ENCODE data around the gene PTPRM. TPM values are rescaled to one million over a fixed set of nuclear protein-coding genes. Genes with fewer than 3 reads are reported as not detected.

The PTPRM gene
- total RNA-seq, 2 experiments from 2014 or later: 2.1 to 3.0 TPM

GRCh38 chr18:8212896-8213780, 646.0 kb downstream of the PTPRM start:
- DNase-seq (no peak), ATAC-seq (no peak)
- no peak for TF ChIP-seq CTCF (IDR thresholded peaks at IDR 0.05)
- intact Hi-C loops (cut with micrococcal nuclease): no loop called here
- H3K27me3 Mint-ChIP-seq: no peaks in the 10 kb centered on the region
- ChIA-PET CTCF (no interaction called here), POLR2A (no interaction called here)
- H3K4me1 Mint-ChIP-seq (ENCODE audit: low read depth): no peaks in the 10 kb centered on the region
- H3K36me3 Mint-ChIP-seq (ENCODE audit: low read depth): no peaks in the 10 kb centered on the region
- H3K27ac Mint-ChIP-seq: no peak overlapping the region
- no peak overlapping the region for H3K4me3 Mint-ChIP-seq
- no peaks in the 10 kb centered on the region for H3K9me3 Mint-ChIP-seq

- no peaks in the 10 kb centered on the region for H3K36me3 Mint-ChIP-seq (ENCODE audit: low read depth)
- intact Hi-C loops (cut with micrococcal nuclease): no loop called here
- no peak for TF ChIP-seq CTCF (IDR thresholded peaks at IDR 0.05)
- H3K27me3 Mint-ChIP-seq: no peaks in the 10 kb centered on the region
- no peaks in the 10 kb centered on the region for H3K4me1 Mint-ChIP-seq (ENCODE audit: low read depth)
- no peak overlapping the region for H3K27ac Mint-ChIP-seq
- H3K9me3 Mint-ChIP-seq: no peaks in the 10 kb centered on the region
- no peak overlapping the region for H3K4me3 Mint-ChIP-seq
- ChIA-PET CTCF (no interaction called here), POLR2A (no interaction called here)
- DNase-seq (no peak), ATAC-seq (no peak)
Measured at GRCh38 chr18:8215741-8216140, 648.6 kb downstream of the PTPRM start.

GRCh38 chr18:8217051-8217564, 650.0 kb downstream of the PTPRM start:
- ChIA-PET POLR2A (no interaction called here), CTCF (no interaction called here)
- H3K4me1 Mint-ChIP-seq (ENCODE audit: low read depth): no peaks in the 10 kb centered on the region
- TF ChIP-seq CTCF (IDR thresholded peaks at IDR 0.05): no peak
- intact Hi-C loops (cut with micrococcal nuclease): no loop called here
- no peak overlapping the region for H3K4me3 Mint-ChIP-seq
- no peaks in the 10 kb centered on the region for H3K9me3 Mint-ChIP-seq
- H3K27ac Mint-ChIP-seq: no peak overlapping the region
- ATAC-seq (no peak), DNase-seq (no peak)
- H3K36me3 Mint-ChIP-seq (ENCODE audit: low read depth): no peaks in the 10 kb centered on the region
- H3K27me3 Mint-ChIP-seq: no peaks in the 10 kb centered on the region

GRCh38 chr18:8218197-8218596, 651.1 kb downstream of the PTPRM start:
- DNase-seq (no peak), ATAC-seq (no peak)
- Mint-ChIP-seq H3K4me1 (ENCODE audit: low read depth) (no peaks in the 10 kb centered on the region), H3K27ac (no peak overlapping the region), H3K27me3 (no peaks in the 10 kb centered on the region), H3K36me3 (ENCODE audit: low read depth) (no peaks in the 10 kb centered on the region), H3K4me3 (no peak overlapping the region), H3K9me3 (no peaks in the 10 kb centered on the region)
- intact Hi-C loops (cut with micrococcal nuclease): no loop called here
- TF ChIP-seq CTCF (IDR thresholded peaks at IDR 0.05): no peak
- ChIA-PET CTCF (no interaction called here), POLR2A (no interaction called here)

DNA sequence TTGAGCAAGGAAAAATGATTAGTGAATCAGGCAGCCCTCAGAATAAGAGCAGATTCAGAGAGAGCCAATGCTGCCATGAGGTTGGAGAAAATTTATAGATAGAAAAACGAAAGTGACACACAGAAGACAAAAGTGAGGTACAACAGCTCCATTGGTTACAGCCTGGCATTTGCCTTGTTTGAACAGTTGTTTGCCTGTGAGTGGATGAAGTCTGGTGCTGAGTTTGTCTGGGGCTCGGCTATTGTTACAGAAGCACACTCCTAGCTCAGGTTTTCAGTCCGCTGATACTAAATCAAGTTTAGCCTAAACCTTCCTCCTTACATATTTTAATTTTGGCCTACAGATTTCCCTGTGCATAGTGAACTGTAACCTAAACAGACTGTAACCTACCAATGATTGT, 654.3 kb downstream of the PTPRM start:
- H3K27me3 Mint-ChIP-seq: no peaks in the 10 kb centered on the region
- H3K4me1 Mint-ChIP-seq (ENCODE audit: low read depth): no peaks in the 10 kb centered on the region
- H3K27ac Mint-ChIP-seq: no peak overlapping the region
- ATAC-seq: no peak
- CTCF ChIA-PET: no interaction called here
- no peak for DNase-seq
- no peaks in the 10 kb centered on the region for H3K9me3 Mint-ChIP-seq
- POLR2A ChIA-PET: no interaction called here
- no peak for TF ChIP-seq CTCF (IDR thresholded peaks at IDR 0.05)
- intact Hi-C loops (cut with micrococcal nuclease): no loop called here
- H3K36me3 Mint-ChIP-seq (ENCODE audit: low read depth): no peaks in the 10 kb centered on the region
- H3K4me3 Mint-ChIP-seq: no peak overlapping the region

All from activated CD8-positive, alpha-beta T cell treated with anti-CD3 and anti-CD28 coated beads for 36 hours (primary cell).